ENCODE data around the gene LPCAT1.

The LPCAT1 gene

GRCh38 chr5:1418921-1419280 lies 104.9 kb downstream of the LPCAT1 start:
- TF ChIP-seq, protein P1, sequence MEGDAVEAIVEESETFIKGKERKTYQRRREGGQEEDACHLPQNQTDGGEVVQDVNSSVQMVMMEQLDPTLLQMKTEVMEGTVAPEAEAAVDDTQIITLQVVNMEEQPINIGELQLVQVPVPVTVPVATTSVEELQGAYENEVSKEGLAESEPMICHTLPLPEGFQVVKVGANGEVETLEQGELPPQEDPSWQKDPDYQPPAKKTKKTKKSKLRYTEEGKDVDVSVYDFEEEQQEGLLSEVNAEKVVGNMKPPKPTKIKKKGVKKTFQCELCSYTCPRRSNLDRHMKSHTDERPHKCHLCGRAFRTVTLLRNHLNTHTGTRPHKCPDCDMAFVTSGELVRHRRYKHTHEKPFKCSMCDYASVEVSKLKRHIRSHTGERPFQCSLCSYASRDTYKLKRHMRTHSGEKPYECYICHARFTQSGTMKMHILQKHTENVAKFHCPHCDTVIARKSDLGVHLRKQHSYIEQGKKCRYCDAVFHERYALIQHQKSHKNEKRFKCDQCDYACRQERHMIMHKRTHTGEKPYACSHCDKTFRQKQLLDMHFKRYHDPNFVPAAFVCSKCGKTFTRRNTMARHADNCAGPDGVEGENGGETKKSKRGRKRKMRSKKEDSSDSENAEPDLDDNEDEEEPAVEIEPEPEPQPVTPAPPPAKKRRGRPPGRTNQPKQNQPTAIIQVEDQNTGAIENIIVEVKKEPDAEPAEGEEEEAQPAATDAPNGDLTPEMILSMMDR (IDR thresholded peaks at IDR 0.05; ENCODE audit: insufficient read depth, low read depth, low read length, missing control alignments): no peak

DNA sequence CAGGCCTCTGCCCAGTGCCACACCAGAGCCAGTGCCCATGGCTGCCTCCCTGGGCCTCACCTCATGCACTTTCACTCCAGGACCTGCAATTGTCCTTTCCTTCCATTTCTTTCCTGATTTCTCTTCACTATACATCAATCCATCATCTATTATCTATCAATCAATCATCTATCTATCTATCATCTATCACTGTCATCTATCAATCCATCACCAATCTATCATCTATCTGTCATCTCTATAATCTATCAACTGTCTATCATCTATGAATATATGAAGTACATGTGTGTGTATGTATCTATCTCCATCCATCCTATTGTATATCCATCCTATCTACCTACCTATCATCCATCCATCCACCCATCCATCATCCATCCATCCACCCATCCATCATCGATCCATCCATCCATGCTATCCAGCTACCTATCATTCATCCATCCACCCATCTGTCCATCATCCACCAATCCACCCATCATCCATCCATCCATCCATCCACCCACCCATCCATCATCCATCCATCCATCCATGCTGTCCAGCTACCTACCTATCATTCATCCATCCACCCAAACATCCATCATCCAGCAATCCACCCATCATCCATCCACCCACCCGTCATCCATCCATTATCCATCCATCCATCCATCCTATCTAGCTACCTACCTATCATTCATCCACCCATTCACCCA lies 105.4 kb downstream of the LPCAT1 start:
- TF ChIP-seq, protein P1 (IDR thresholded peaks at IDR 0.05; ENCODE audit: insufficient read depth, low read depth, low read length, missing control alignments): no peak
- DNase-seq (ENCODE audit: low read depth): no peak
- no peak overlapping the region for H3K4me3 ChIP-seq (ENCODE audit: low read depth, low read length)

More at GRCh38 chr5:1418921-1419280, 104.9 kb downstream of the LPCAT1 start:
- DNase-seq (ENCODE audit: low read depth): no peak
- no peak overlapping the region for H3K4me3 ChIP-seq (ENCODE audit: low read depth, low read length)

DNA sequence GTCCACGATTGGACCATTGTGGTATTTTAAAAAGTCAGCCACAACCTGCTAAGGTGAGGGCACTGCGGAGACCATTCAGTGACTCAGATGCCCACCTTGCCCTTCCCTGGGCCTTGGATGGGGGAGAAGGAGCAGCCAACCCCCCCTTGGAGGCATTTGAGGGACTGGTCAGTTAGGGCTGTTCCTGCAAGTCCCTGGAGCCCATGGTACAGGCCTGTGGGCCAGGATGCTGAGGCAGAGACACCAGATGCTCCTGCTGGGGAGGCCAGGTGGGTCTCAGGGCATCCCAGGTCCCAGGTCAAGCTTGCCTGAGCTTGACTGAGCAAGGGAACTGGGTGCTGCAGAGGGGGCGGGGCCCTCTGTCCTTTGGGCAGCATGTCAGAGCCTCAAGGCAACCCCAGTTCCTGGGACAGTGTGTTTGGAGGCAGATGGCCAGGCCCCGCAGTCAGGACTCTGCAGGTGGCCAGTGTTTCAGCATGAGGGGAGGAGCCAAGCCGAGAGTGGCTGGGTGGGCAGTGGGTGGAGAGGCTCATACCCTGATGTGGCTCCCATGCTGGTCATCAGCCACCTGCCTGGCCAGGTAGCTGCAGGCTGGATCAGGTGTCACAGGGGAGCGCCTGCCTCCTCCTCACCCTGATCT lies 106.1 kb downstream of the LPCAT1 start:
- H3K4me3 ChIP-seq (ENCODE audit: low read depth, low read length): no peak overlapping the region
- TF ChIP-seq, protein P1 (IDR thresholded peaks at IDR 0.05; ENCODE audit: insufficient read depth, low read depth, low read length, missing control alignments): no peak
- DNase-seq (ENCODE audit: low read depth): no peak

- no peak overlapping the region for H3K4me3 ChIP-seq (ENCODE audit: low read depth, low read length)
- DNase-seq (ENCODE audit: low read depth): no peak
- TF ChIP-seq, protein P1 (IDR thresholded peaks at IDR 0.05; ENCODE audit: insufficient read depth, low read depth, low read length, missing control alignments): no peak
Observed at GRCh38 chr5:1416856-1417469, 106.8 kb downstream of the LPCAT1 start.

DNA sequence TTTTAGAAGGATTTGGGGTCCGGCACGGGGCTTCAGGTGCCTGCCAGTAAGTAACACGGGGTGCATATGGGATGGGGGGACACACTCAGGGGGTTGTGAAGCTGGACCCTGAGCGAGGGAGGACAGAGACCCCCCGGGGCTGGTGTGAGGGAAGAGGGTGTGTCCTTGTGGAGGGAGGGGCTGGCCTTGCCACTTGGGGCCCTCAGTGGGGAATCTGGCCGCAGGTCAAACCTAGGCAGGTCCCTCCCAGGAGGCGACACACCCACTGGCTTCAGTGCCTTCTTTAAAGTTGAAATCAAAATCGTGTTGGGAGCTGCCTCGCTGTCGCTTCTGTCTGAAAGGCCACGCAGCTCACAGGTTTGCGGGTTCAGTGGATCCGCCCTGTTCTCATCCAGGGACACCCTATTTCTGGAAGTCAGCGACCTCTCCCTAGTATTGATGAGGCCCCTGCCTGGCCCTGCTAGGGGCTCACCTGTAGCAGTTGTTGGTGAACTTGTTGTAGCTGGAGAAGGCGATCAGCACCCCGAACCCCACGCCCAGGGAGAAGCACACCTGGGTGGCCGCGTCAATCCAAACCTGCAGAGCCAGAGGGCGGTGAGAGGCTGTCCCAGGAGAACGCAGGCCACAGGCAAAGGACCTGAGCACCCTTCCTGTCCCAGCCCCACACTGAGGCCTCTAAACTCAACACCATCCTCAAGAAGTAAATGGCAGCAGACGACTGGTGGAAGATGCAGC lies 108.0 kb downstream of the LPCAT1 start:
- H3K4me3 ChIP-seq (ENCODE audit: low read depth, low read length): no peak overlapping the region
- DNase-seq (ENCODE audit: low read depth): no peak
- TF ChIP-seq, protein P1 (IDR thresholded peaks at IDR 0.05; ENCODE audit: insufficient read depth, low read depth, low read length, missing control alignments): no peak

- DNase-seq (ENCODE audit: low read depth): no peak
- no peak overlapping the region for H3K4me3 ChIP-seq (ENCODE audit: low read depth, low read length)
- TF ChIP-seq, protein P1 (IDR thresholded peaks at IDR 0.05; ENCODE audit: insufficient read depth, low read depth, low read length, missing control alignments): no peak
Observed at GRCh38 chr5:1415059-1415425, 108.7 kb downstream of the LPCAT1 start.

Data from GM12865 (cell line).